K562 (cell line): ENCODE data around the gene OIT3. TPM values are rescaled to one million over a fixed set of nuclear protein-coding genes. Genes with fewer than 3 reads are reported as not detected.

Experiments used
- ATAC-seq: fragments of 200-7000 bp; cut with Tn5 transposase; 3 replicates; pipeline ENCODE4 v1.9.1; 2020; ENCODE audit warnings: moderate library complexity
- BruUV-seq: library from RNA; stranded (reverse); fragments of 400-500 nt; replicated peaks from 2 replicates; lab custom pipeline; 2021; lab: Mats Ljungman, UMichigan
- CTCF ChIA-PET: fragments of 300-600 bp; formaldehyde crosslinking; extraction: SDS; loops from one replicate; lab custom pipeline; 2021; ENCODE audit warnings: low intra/inter-chr PET ratio; lab: Yijun Ruan, JAX
- POLR2A ChIA-PET: fragments of 300-600, 350-650 bp; sonication (Branson Sonifier 250); formaldehyde crosslinking; extraction: SDS; loops from one replicate; lab custom pipeline; 2021; ENCODE audit warnings: antibody characterized with exemption, inconsistent platforms; lab: Yijun Ruan, JAX
- DNase-seq, 4 experiments: peaks; one replicate each; pipeline versions ENCODE4 v3.0.0 to v3.0.0-alpha.2; 2011 to 2018; ENCODE audit warnings: low spot score in 3 of 4, mixed read lengths in 3 of 4; ENCODE audit errors: extremely low read depth in 1 of 4
- FAIRE-seq: peaks from 2 replicates; lab custom pipeline; 2011; peaks lifted over from hg19 to GRCh38; lab: Jason Lieb, UNC
- H2AFZ ChIP-seq: 2 replicates; pipeline ENCODE4 v1.6.0; 2011; ENCODE audit warnings: low read depth, low read length, control low read depth, inconsistent platforms
- H3K27ac ChIP-seq: fragments of 200-600 bp; 3 replicates; pipeline ENCODE4 v1.8.0; 2011; ENCODE audit warnings: low read depth, mild to moderate bottlenecking, control low read depth, inconsistent platforms, low read length, moderate library complexity, mixed read lengths; ENCODE audit errors: extremely low read depth
- H3K27me3 ChIP-seq, 2 experiments: fragments of 300-600 bp in 1 of 2; 2 replicates in 1 of 2; 3 replicates in 1 of 2; pipeline versions ENCODE4 v1.6.0 to v1.8.0; 2011; ENCODE audit warnings: inconsistent platforms in 2 of 2, low read length in 2 of 2, mild to moderate bottlenecking in 1 of 2, mixed read lengths in 1 of 2, moderate library complexity in 1 of 2; ENCODE audit not compliant: control insufficient read depth in 2 of 2, insufficient read depth in 2 of 2
- H3K36me3 ChIP-seq: fragments of 300-600 bp; 3 replicates; pipeline ENCODE4 v1.8.0; 2011; ENCODE audit warnings: mild to moderate bottlenecking, low read length, inconsistent platforms; ENCODE audit not compliant: control insufficient read depth, insufficient read depth
- H3K4me1 ChIP-seq, 2 experiments: fragments of 200-600 bp in 1 of 2; replicated peaks in 1 of 2; 2 replicates in 1 of 2; 3 replicates in 1 of 2; pipeline versions ENCODE4 v1.5.1 to v1.8.0; 2011; ENCODE audit warnings: inconsistent platforms in 2 of 2, low read length in 2 of 2, mild to moderate bottlenecking in 1 of 2, mixed read lengths in 1 of 2, moderate library complexity in 1 of 2; ENCODE audit not compliant: control insufficient read depth in 2 of 2, insufficient read depth in 2 of 2
- H3K4me2 ChIP-seq: 2 replicates; pipeline ENCODE4 v1.6.1; 2011; ENCODE audit warnings: low read length, control low read depth, inconsistent platforms, mixed read lengths; ENCODE audit not compliant: insufficient read depth
- H3K4me3 ChIP-seq: fragments of 200-600 bp; sonication (generic), shearing (Covaris generic); 2 replicates; pipeline ENCODE4 v1.5.1; 2016; ENCODE audit warnings: control low read depth, inconsistent platforms
- H3K79me2 ChIP-seq: fragments of 200-600 bp; 3 replicates; pipeline ENCODE4 v1.8.0; 2011; ENCODE audit warnings: low read length, inconsistent platforms; ENCODE audit not compliant: control insufficient read depth, insufficient read depth
- H3K9ac ChIP-seq, 2 experiments: 2 replicates each; pipeline versions ENCODE4 v1.6.0 to v1.6.1; 2011; ENCODE audit warnings: low read depth in 2 of 2, low read length in 2 of 2, control low read depth in 1 of 2, inconsistent platforms in 1 of 2, mild to moderate bottlenecking in 1 of 2, mixed read lengths in 1 of 2; ENCODE audit not compliant: insufficient read depth in 1 of 2
- H3K9me1 ChIP-seq: one replicate; pipeline ENCODE4 v1.6.0; 2011; ENCODE audit warnings: inconsistent platforms, mild to moderate bottlenecking, low read length, moderate library complexity; ENCODE audit not compliant: control insufficient read depth, insufficient read depth
- H3K9me3 ChIP-seq: replicated peaks from 2 replicates; pipeline ENCODE4 v1.5.1; 2011; ENCODE audit warnings: low read depth, low read length, inconsistent platforms; ENCODE audit not compliant: control insufficient read depth, insufficient read depth
- H4K20me1 ChIP-seq: replicated peaks from 2 replicates; pipeline ENCODE4 v1.6.1; 2011; ENCODE audit warnings: low read length, inconsistent platforms, mixed read lengths; ENCODE audit not compliant: control insufficient read depth, insufficient read depth
- CREB3 ChIP-seq: fragments of 450-650 bp; conservative IDR thresholded peaks from 2 replicates; pipeline ENCODE4 v1.6.1; 2016; ENCODE audit warnings: missing genetic modification characterization, low read depth, mild to moderate bottlenecking, missing compliant biosample characterization, moderate library complexity
- EGR1 ChIP-seq: fragments of 450-650 bp; conservative IDR thresholded peaks from 2 replicates; pipeline ENCODE4 v1.6.1; 2017; ENCODE audit warnings: mild to moderate bottlenecking
- MAZ ChIP-seq, 2 experiments: fragments of 450-650 bp in 1 of 2; sonication (generic) in 1 of 2; formaldehyde crosslinking; IDR thresholded peaks in 1 of 2; conservative IDR thresholded peaks in 1 of 2; 2 replicates each; pipeline versions ENCODE4 v1.4.0 to v1.5.0; 2020; ENCODE audit warnings: mild to moderate bottlenecking in 1 of 2, missing genetic modification reagents in 1 of 2
- NFE2 ChIP-seq: IDR thresholded peaks from 2 replicates; pipeline ENCODE4 v1.6.1; 2014; ENCODE audit warnings: antibody characterized with exemption, low read depth
- PREB ChIP-seq: sonication (generic); formaldehyde crosslinking; IDR thresholded peaks from 2 replicates; pipeline ENCODE4 v1.8.1; 2023; ENCODE audit warnings: mild to moderate bottlenecking, missing genetic modification reagents
- RREB1 ChIP-seq: fragments of 250-450 bp; sonication (Bioruptor Pico); IDR thresholded peaks from 2 replicates; pipeline ENCODE4 v1.4.0; 2020
- STAT5B ChIP-seq: fragments of 250-450 bp; sonication (Bioruptor Pico); IDR thresholded peaks from 2 replicates; pipeline ENCODE4 v1.8.0; 2021; ENCODE audit warnings: mild to moderate bottlenecking, inconsistent platforms
- ZBTB26 ChIP-seq: fragments of 450-650 bp; formaldehyde crosslinking; IDR thresholded peaks from 2 replicates; pipeline ENCODE4 v1.4.0; 2022; ENCODE audit warnings: missing genetic modification characterization
- ZBTB9 ChIP-seq: fragments of 450-650 bp; formaldehyde crosslinking; IDR thresholded peaks from 2 replicates; pipeline ENCODE4 v1.4.0; 2020; ENCODE audit warnings: mild to moderate bottlenecking, moderate library complexity
- ZNF175 ChIP-seq: fragments of 200-800 bp; sonication (Bioruptor generic); IDR thresholded peaks from 2 replicates; pipeline ENCODE4 v1.6.1; 2016; ENCODE audit warnings: low read depth, mild to moderate bottlenecking, missing genetic modification characterization, missing compliant biosample characterization
- ZNF239 ChIP-seq: fragments of 250-450 bp; sonication (Bioruptor Pico); IDR thresholded peaks from 2 replicates; pipeline ENCODE4 v1.4.0; 2020; ENCODE audit warnings: mild to moderate bottlenecking
- ZNF79 ChIP-seq: fragments of 250-450 bp; sonication (Bioruptor Pico); IDR thresholded peaks from 2 replicates; pipeline ENCODE4 v1.4.0; 2020; ENCODE audit warnings: low read depth, mild to moderate bottlenecking, moderate library complexity
- WGBS: fragments of 100-300 bp; shearing (Covaris generic); methylation state at CpG from one replicate; pipeline ENCODE4 v1.1.6; 2016; ENCODE audit warnings: low coverage, mixed read lengths; ENCODE audit not compliant: insufficient coverage; ENCODE audit errors: missing lambda C conversion rate; 5-methylcytosine and 5-hydroxymethylcytosine counted together
- in situ Hi-C: fragments of 300-500 bp; cut with MboI; formaldehyde crosslinking; loops from 4 replicates; pipeline ENCODE4 v1.15.0; 2018; ENCODE audit warnings: inconsistent platforms, mixed read lengths
- intact Hi-C: fragments of 100-400 bp; cut with micrococcal nuclease; formaldehyde crosslinking; loops from 2 replicates; pipeline ENCODE4 v1.14.2; 2022
- polyA plus RNA-seq, 8 experiments: library from polyadenylated mRNA; depleted of rRNA in 4 of 8; stranded (reverse) in 5 of 8; unstranded in 3 of 8; fragments of >200 nt; fragmentation: Nextera tagmentation in 2 of 8; fragmentation: Illumina TruSeq in 1 of 8; extraction: Ambion mirVana in 2 of 8; extraction: Trizol in 1 of 8; gene quantifications; 2 replicates each; pipeline versions ENCODE4 v1.2.1 to v1.2.3, GENCODE V29; 2011 to 2014; ENCODE audit warnings: inconsistent platforms in 1 of 8, missing spikeins in 1 of 8
- total RNA-seq, 7 experiments: library from RNA; depleted of rRNA in 6 of 7; stranded (reverse); fragments of >200 nt in 6 of 7; fragmentation: Illumina TruSeq in 2 of 7; extraction: Trizol in 2 of 7; gene quantifications; 2 replicates each; pipeline versions ENCODE4 v1.2.1 to v1.2.3, GENCODE V29; 2011 to 2021; ENCODE audit warnings: low replicate concordance in 1 of 7

Gene OIT3
- total and polyA plus RNA-seq, 9 of the 15 experiments (the other 6 are each of a cell fraction or from before 2014, with no cell fraction given) = not detected

- H3K4me3 ChIP-seq = no peak overlapping the region
- H3K4me1 ChIP-seq = peaks cover 0 to 4% of the 10 kb centered on the region in 2 experiments; a peak in 1 of 5 replicates
- H3K4me2 ChIP-seq = no peak overlapping the region
- no peak for FAIRE-seq
- H3K27ac ChIP-seq = no peak overlapping the region
- H2AFZ ChIP-seq = no peak overlapping the region
- H4K20me1 ChIP-seq = no peaks in the 10 kb centered on the region
- 75% methylated on average over 2 of the region's 2 CpGs for WGBS
- ChIA-PET POLR2A (no interaction called here), CTCF (no interaction called here)
- H3K79me2 ChIP-seq = no peaks in the 10 kb centered on the region
- intact Hi-C loops (no loop called here), in situ Hi-C loops (no loop called here)
- BruUV-seq = no TSS peak
- DNase-seq = no peak
- no peaks in the 10 kb centered on the region for H3K9me3 ChIP-seq
- H3K9me1 ChIP-seq = no peaks in the 10 kb centered on the region
- H3K27me3 ChIP-seq = no peaks in the 10 kb centered on the region
- ATAC-seq = no peak
- H3K36me3 ChIP-seq = peaks cover 10% of the 10 kb centered on the region; the same call in 1 of the 3 replicates
- H3K9ac ChIP-seq = no peak overlapping the region
- TF ChIP-seq ZBTB9 (CRISPR knock-in tag) (no peak), STAT5B (CRISPR knock-in tag) (no peak), NFE2 (no peak), ZNF239 (CRISPR knock-in tag) (no peak), CREB3 (no peak), ZNF175 (CRISPR knock-in tag) (no peak), RREB1 (CRISPR knock-in tag) (no peak), MAZ (CRISPR knock-in tag; conservative IDR thresholded peaks at IDR 0.05 in 1 of 2, IDR thresholded peaks at IDR 0.05 in 1 of 2) (no peak), PREB (no peak), EGR1 (no peak), ZBTB26 (CRISPR knock-in tag) (no peak), ZNF79 (CRISPR knock-in tag) (no peak)
These were observed 30.6 kb upstream of the OIT3 start for GRCh38 chr10:72862957-72863356.
